SK-N-SH treated with all-trans-retinoic acid at 6 μM for 48 hours (cell line): Measurements from ENCODE around the gene ANKRD28.

Experiments used
- ARNTL ChIP-seq: fragments of 450-650 bp; formaldehyde crosslinking; IDR thresholded peaks from 2 replicates; pipeline ENCODE4 v1.5.0; 2020; ENCODE audit warnings: low read depth, mild to moderate bottlenecking, moderate library complexity, borderline replicate concordance
- BACH2 ChIP-seq: fragments of 250-450 bp; sonication (Bioruptor Pico); IDR thresholded peaks from 2 replicates; pipeline ENCODE4 v1.9.0; 2021; ENCODE audit warnings: mild to moderate bottlenecking, borderline replicate concordance
- ESRRG ChIP-seq: fragments of 250-450 bp; sonication (Bioruptor Pico); IDR thresholded peaks from 2 replicates; pipeline ENCODE4 v1.6.1; 2021; ENCODE audit warnings: mild to moderate bottlenecking
- GLIS3 ChIP-seq: fragments of 250-450 bp; sonication (Bioruptor Pico); IDR thresholded peaks from 2 replicates; pipeline ENCODE4 v1.5.0; 2020; ENCODE audit warnings: mild to moderate bottlenecking, moderate library complexity
- ISL1 ChIP-seq: fragments of 250-450 bp; sonication (Bioruptor Pico); IDR thresholded peaks from 2 replicates; pipeline ENCODE4 v2.1.2; 2022; ENCODE audit warnings: mild to moderate bottlenecking, moderate library complexity
- PPARA ChIP-seq: fragments of 250-450 bp; sonication (Bioruptor Pico); IDR thresholded peaks from 2 replicates; pipeline ENCODE4 v1.5.0; 2020; ENCODE audit warnings: mild to moderate bottlenecking, borderline replicate concordance
- RARB ChIP-seq: fragments of 250-450 bp; sonication (Bioruptor Pico); IDR thresholded peaks from 2 replicates; pipeline ENCODE4 v1.8.0; 2021; ENCODE audit warnings: mild to moderate bottlenecking, moderate library complexity
- ZFP30 ChIP-seq: fragments of 450-650 bp; formaldehyde crosslinking; IDR thresholded peaks from 2 replicates; pipeline ENCODE4 v1.5.0; 2022; ENCODE audit warnings: mild to moderate bottlenecking, moderate library complexity
- ZNF70 ChIP-seq: fragments of 450-650 bp; formaldehyde crosslinking; IDR thresholded peaks from 2 replicates; pipeline ENCODE4 v1.5.0; 2020; ENCODE audit warnings: mild to moderate bottlenecking, moderate library complexity
- ZNF8 ChIP-seq: fragments of 450-650 bp; formaldehyde crosslinking; IDR thresholded peaks from 2 replicates; pipeline ENCODE4 v1.5.0; 2020; ENCODE audit warnings: mild to moderate bottlenecking, moderate library complexity
- TF ChIP-seq, protein P1 (sequence below): fragments of 250-450 bp; sonication (Bioruptor Pico); IDR thresholded peaks from 2 replicates; pipeline ENCODE4 v1.5.1; 2020; ENCODE audit warnings: low read depth, mild to moderate bottlenecking, moderate library complexity
- TF ChIP-seq, protein P2 (sequence below): fragments of 250-450 bp; sonication (Bioruptor Pico); IDR thresholded peaks from 2 replicates; pipeline ENCODE4 v1.5.1; 2021; ENCODE audit warnings: mild to moderate bottlenecking, moderate library complexity

DNA sequence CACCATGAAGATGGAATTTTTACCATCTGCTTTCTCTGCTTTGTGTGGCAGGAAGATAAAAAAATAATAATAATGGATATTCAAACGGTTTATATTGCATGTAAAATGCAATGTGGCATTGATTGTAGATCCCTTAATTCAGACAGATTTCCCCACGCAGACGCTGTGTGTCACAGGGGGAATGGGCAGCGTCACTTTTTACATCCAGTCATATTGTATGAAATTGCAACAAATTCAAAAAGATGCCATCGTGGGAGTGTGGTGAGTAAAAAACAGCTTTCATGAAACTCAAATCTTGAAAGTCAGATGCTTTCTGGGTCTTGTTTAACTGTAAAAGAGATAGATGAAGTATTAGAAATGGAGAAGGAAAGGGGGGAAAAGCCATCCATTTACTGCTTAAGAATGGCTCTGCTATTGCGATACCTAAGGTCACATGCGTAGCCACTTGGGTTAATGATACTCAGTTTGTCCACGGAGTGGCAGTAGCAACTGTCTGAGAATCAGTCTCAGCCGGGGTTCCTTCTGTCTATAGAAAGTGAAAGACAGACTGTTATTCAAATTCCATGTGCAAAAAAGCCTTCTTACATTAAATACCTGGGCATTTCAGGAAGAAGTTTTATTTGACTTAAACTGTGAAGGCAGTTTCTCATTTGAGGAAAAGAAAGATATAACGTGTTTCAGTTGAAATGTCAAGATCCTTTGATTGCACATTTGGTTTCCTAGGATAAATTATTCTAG is 167.8 kb downstream of the ANKRD28 start:
- no peak for TF ChIP-seq RARB (CRISPR knock-in tag)
- TF ChIP-seq BACH2 = no peak
- TF ChIP-seq, protein P1, sequence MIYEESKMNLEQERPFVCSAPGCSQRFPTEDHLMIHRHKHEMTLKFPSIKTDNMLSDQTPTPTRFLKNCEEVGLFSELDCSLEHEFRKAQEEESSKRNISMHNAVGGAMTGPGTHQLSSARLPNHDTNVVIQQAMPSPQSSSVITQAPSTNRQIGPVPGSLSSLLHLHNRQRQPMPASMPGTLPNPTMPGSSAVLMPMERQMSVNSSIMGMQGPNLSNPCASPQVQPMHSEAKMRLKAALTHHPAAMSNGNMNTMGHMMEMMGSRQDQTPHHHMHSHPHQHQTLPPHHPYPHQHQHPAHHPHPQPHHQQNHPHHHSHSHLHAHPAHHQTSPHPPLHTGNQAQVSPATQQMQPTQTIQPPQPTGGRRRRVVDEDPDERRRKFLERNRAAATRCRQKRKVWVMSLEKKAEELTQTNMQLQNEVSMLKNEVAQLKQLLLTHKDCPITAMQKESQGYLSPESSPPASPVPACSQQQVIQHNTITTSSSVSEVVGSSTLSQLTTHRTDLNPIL (CRISPR knock-in tag) = no peak
- no peak for TF ChIP-seq ESRRG (CRISPR knock-in tag)
- no peak for TF ChIP-seq ARNTL (CRISPR knock-in tag)
- TF ChIP-seq, protein P2, sequence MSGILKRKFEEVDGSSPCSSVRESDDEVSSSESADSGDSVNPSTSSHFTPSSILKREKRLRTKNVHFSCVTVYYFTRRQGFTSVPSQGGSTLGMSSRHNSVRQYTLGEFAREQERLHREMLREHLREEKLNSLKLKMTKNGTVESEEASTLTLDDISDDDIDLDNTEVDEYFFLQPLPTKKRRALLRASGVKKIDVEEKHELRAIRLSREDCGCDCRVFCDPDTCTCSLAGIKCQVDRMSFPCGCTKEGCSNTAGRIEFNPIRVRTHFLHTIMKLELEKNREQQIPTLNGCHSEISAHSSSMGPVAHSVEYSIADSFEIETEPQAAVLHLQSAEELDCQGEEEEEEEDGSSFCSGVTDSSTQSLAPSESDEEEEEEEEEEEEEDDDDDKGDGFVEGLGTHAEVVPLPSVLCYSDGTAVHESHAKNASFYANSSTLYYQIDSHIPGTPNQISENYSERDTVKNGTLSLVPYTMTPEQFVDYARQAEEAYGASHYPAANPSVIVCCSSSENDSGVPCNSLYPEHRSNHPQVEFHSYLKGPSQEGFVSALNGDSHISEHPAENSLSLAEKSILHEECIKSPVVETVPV (CRISPR knock-in tag) = no peak
- no peak for TF ChIP-seq ZNF8 (CRISPR knock-in tag)
- no peak for TF ChIP-seq ZNF70
- no peak for TF ChIP-seq ISL1 (CRISPR knock-in tag)
- TF ChIP-seq GLIS3 (CRISPR knock-in tag) = no peak
- no peak for TF ChIP-seq ZFP30 (CRISPR knock-in tag)
- no peak for TF ChIP-seq PPARA (CRISPR knock-in tag)
